ENCODE data around the gene DCTN5. TPM values are rescaled to one million over a fixed set of nuclear protein-coding genes. Genes with fewer than 3 reads are reported as not detected.
"Not testable (repeated sequence)": the region's sequence is repeated elsewhere in the genome, so short reads cannot be mapped to it uniquely, and the experiment has no call there.

DCTN5 gene
- total RNA-seq, 6 experiments from 2014 or later, result 70.5 to 80.9 (median 76.4) TPM

- H3K27ac Mint-ChIP-seq, result peak overlapping the region; percentile 8; the same call in 1 of the 2 replicates
- peak; percentile 19 for DNase-seq
- TF ChIP-seq CTCF (IDR thresholded peaks at IDR 0.05), result no peak
- H3K27me3 Mint-ChIP-seq (ENCODE audit: insufficient read depth), result no peaks in the 10 kb centered on the region; the same call in 1 of the 2 replicates
- H3K4me3 Mint-ChIP-seq, result no peak overlapping the region; the same call in 1 of the 2 replicates
- peaks cover 9% of the 10 kb centered on the region for H3K36me3 Mint-ChIP-seq (ENCODE audit: low read depth)
- H3K4me1 Mint-ChIP-seq (ENCODE audit: low read depth), result peaks cover 11% of the 10 kb centered on the region
- no peaks in the 10 kb centered on the region for H3K9me3 Mint-ChIP-seq
These were observed 44.1 kb upstream of the DCTN5 start for GRCh38 chr16:23597003-23597756.

GRCh38 chr16:23607726-23608125 lies 33.5 kb upstream of the DCTN5 start:
- Mint-ChIP-seq H3K4me3 (no peak overlapping the region), H3K27me3 (ENCODE audit: insufficient read depth) (no peaks in the 10 kb centered on the region), H3K4me1 (ENCODE audit: low read depth) (peaks cover 13% of the 10 kb centered on the region), H3K36me3 (ENCODE audit: low read depth) (peaks cover 4% of the 10 kb centered on the region; the same call in 1 of the 2 replicates), H3K27ac (peak overlapping the region; percentile 95), H3K9me3 (no peaks in the 10 kb centered on the region)
- DNase-seq, result peak; percentile 46
- TF ChIP-seq CTCF (IDR thresholded peaks at IDR 0.05), result no peak

GRCh38 chr16:23608194-23608593 lies 33.1 kb upstream of the DCTN5 start:
- H3K36me3 Mint-ChIP-seq (ENCODE audit: low read depth), result peaks cover 4% of the 10 kb centered on the region; the same call in 1 of the 2 replicates
- peak overlapping the region; percentile 56; the same call in 1 of the 2 replicates for H3K4me3 Mint-ChIP-seq
- DNase-seq, result peak; percentile 63
- no peaks in the 10 kb centered on the region for H3K9me3 Mint-ChIP-seq
- peak overlapping the region; percentile 95 for H3K27ac Mint-ChIP-seq
- no peaks in the 10 kb centered on the region for H3K27me3 Mint-ChIP-seq (ENCODE audit: insufficient read depth)
- TF ChIP-seq CTCF (IDR thresholded peaks at IDR 0.05), result no peak
- peaks cover 13% of the 10 kb centered on the region for H3K4me1 Mint-ChIP-seq (ENCODE audit: low read depth)

- Mint-ChIP-seq H3K9me3 (no peaks in the 10 kb centered on the region), H3K27ac (no peak overlapping the region), H3K4me1 (ENCODE audit: low read depth) (peaks cover 13% of the 10 kb centered on the region), H3K27me3 (ENCODE audit: insufficient read depth) (no peaks in the 10 kb centered on the region), H3K36me3 (ENCODE audit: low read depth) (peaks cover 12% of the 10 kb centered on the region; the same call in 1 of the 2 replicates), H3K4me3 (no peak overlapping the region)
- DNase-seq, result no peak
- TF ChIP-seq CTCF (IDR thresholded peaks at IDR 0.05), result no peak
These were observed 31.3 kb upstream of the DCTN5 start for GRCh38 chr16:23609929-23610328.

GRCh38 chr16:23610905-23611304 lies 30.4 kb upstream of the DCTN5 start:
- not testable (repeated sequence) for H3K4me3 Mint-ChIP-seq; H3K27me3 Mint-ChIP-seq (ENCODE audit: insufficient read depth); H3K9me3 Mint-ChIP-seq; H3K27ac Mint-ChIP-seq; DNase-seq
- Mint-ChIP-seq H3K36me3 (ENCODE audit: low read depth) (peaks cover 14% of the 10 kb centered on the region), H3K4me1 (ENCODE audit: low read depth) (peaks cover 14% of the 10 kb centered on the region)

GRCh38 chr16:23611936-23612335 lies 29.3 kb upstream of the DCTN5 start:
- no peak for DNase-seq
- Mint-ChIP-seq H3K4me3 (no peak overlapping the region), H3K4me1 (ENCODE audit: low read depth) (peaks cover 18% of the 10 kb centered on the region), H3K27me3 (ENCODE audit: insufficient read depth) (no peaks in the 10 kb centered on the region), H3K9me3 (no peaks in the 10 kb centered on the region), H3K36me3 (ENCODE audit: low read depth) (peaks cover 20% of the 10 kb centered on the region), H3K27ac (no peak overlapping the region)
- TF ChIP-seq CTCF (IDR thresholded peaks at IDR 0.05), result no peak

Data from HFFc6 (cell line).